ENCODE measurements around the gene KCNQ1.

GRCh38 chr11:2827256-2827655 lies 382.4 kb downstream of the KCNQ1 start:
- no peak for TF ChIP-seq EZH2 (IDR thresholded peaks at IDR 0.05; ENCODE audit: low read depth)
- TF ChIP-seq CTCF (conservative IDR thresholded peaks at IDR 0.05) = no peak
